ENCODE measurements around the gene RACK1. TPM values are rescaled to one million over a fixed set of nuclear protein-coding genes. Genes with fewer than 3 reads are reported as not detected.

RACK1 gene
- total RNA-seq, 1 donor from 2014 or later = 4,943 TPM

Other genes starting within 250 kb of the RACK1 start
- gene BTNL9, start 203.6 kb downstream of the RACK1 start, total RNA-seq = under 0.01 and 0.13 TPM in 2 replicates
- gene OR2V1, start 112.7 kb downstream of the RACK1 start, total RNA-seq = under 0.01 TPM in 1 of 2 replicates, not detected in the other
- not detected in 2 replicates for gene OR2V2, start 96.3 kb downstream of the RACK1 start, total RNA-seq
- gene TRIM7, start 38.7 kb downstream of the RACK1 start, total RNA-seq = 2.1 and 7.6 TPM in 2 replicates
- gene TRIM41, start 20.6 kb downstream of the RACK1 start, total RNA-seq = 8.2 and 9.1 TPM in 2 replicates
- 3.3 and 5.8 TPM in 2 replicates for gene TRIM52, start 17.2 kb upstream of the RACK1 start, total RNA-seq
- not detected in 2 replicates for gene OR4F3, start 123.4 kb upstream of the RACK1 start, total RNA-seq